Esophagus squamous epithelium (tissue), 4 donors: ENCODE results near the gene C12orf57.

Experiments
- POLR2A ChIP-seq, 4 donors: fragments of 450-650 bp; IDR thresholded peaks; one replicate each; pipeline ENCODE4 v1.6.1; 2017; ENCODE audit warnings: antibody characterized with exemption in 4 of 4, mild to moderate bottlenecking in 4 of 4, moderate library complexity in 3 of 4
- TF ChIP-seq, protein P1 (sequence below), 6 experiments: fragments of 450-650 bp in 4 of 6; fragments of 200-600 bp in 2 of 6; sonication (generic) in 2 of 6; IDR thresholded peaks; one replicate each; pipeline ENCODE4 v1.5.1; 2016 to 2019; ENCODE audit warnings: antibody characterized with exemption in 6 of 6, mild to moderate bottlenecking in 4 of 6, moderate library complexity in 4 of 6

DNA sequence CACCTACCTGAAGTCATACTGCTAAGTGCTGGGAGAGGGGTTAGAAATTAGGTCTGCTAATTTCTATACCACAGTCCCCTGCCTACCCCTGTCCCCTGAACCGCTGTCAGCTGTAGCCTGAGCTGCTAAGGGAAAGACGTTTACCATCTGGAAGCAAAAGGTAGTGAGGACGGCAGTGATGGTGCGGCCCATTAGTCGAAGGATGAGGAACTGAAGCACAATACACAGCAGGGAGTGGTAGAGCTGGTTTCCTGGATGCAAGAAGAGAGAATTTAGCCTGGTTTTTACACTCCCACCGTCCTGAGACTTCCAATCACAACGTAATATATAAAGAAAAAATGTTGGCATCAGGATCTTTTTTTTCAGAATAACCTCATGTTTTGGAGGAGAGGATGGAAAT is 38.7 kb downstream of the C12orf57 start:
- TF ChIP-seq, protein P1, sequence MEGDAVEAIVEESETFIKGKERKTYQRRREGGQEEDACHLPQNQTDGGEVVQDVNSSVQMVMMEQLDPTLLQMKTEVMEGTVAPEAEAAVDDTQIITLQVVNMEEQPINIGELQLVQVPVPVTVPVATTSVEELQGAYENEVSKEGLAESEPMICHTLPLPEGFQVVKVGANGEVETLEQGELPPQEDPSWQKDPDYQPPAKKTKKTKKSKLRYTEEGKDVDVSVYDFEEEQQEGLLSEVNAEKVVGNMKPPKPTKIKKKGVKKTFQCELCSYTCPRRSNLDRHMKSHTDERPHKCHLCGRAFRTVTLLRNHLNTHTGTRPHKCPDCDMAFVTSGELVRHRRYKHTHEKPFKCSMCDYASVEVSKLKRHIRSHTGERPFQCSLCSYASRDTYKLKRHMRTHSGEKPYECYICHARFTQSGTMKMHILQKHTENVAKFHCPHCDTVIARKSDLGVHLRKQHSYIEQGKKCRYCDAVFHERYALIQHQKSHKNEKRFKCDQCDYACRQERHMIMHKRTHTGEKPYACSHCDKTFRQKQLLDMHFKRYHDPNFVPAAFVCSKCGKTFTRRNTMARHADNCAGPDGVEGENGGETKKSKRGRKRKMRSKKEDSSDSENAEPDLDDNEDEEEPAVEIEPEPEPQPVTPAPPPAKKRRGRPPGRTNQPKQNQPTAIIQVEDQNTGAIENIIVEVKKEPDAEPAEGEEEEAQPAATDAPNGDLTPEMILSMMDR (IDR thresholded peaks at IDR 0.05), result no peak
- TF ChIP-seq POLR2A (IDR thresholded peaks at IDR 0.05), result no peak
